Fibroblast of lung (primary cell): Measurements from ENCODE around the gene SANBR.

Experiments
- EZH2 ChIP-seq: IDR thresholded peaks from 2 replicates; pipeline ENCODE4 v1.5.1; 2012; ENCODE audit warnings: low read length, control low read depth, mild to moderate bottlenecking; ENCODE audit errors: missing control alignments
- TF ChIP-seq, protein P1 (sequence below), 2 donors: IDR thresholded peaks in 1 of 2; conservative IDR thresholded peaks in 1 of 2; 1 replicate in 1 of 2; 2 replicates in 1 of 2; pipeline ENCODE4 v1.5.1; 2011 to 2012; ENCODE audit warnings: low read length in 2 of 2, control low read depth in 1 of 2, inconsistent platforms in 1 of 2, low read depth in 1 of 2, mild to moderate bottlenecking in 1 of 2

DNA sequence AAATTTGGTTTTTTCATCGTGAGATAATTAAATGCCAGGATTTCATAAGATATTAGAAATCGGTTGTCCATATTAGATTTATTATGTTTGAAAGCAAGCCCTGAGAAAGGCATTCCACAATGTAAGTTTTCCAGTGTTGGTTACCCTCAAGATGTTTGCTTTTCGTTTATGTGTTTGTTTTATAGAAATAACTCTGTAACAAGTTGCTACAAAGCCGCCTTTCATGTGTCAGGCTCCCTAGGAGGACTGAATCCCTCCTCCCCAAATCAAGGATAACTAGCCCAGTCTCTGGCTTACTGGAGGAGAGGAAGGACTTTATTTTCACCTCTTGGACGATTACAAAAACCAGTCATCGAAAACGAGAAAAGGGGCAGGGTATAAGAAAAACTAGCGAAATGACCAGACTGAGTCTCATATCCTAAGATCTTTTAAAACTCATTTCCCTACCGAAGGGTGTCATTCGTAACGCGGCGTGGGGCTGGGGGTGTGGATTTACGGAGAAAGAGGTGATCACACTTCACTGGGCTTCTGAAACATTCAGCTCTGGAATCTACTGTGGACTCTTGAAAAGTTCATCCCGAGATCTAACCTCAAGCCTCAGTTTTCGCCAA lies 49.2 kb upstream of the SANBR start:
- TF ChIP-seq, protein P1, sequence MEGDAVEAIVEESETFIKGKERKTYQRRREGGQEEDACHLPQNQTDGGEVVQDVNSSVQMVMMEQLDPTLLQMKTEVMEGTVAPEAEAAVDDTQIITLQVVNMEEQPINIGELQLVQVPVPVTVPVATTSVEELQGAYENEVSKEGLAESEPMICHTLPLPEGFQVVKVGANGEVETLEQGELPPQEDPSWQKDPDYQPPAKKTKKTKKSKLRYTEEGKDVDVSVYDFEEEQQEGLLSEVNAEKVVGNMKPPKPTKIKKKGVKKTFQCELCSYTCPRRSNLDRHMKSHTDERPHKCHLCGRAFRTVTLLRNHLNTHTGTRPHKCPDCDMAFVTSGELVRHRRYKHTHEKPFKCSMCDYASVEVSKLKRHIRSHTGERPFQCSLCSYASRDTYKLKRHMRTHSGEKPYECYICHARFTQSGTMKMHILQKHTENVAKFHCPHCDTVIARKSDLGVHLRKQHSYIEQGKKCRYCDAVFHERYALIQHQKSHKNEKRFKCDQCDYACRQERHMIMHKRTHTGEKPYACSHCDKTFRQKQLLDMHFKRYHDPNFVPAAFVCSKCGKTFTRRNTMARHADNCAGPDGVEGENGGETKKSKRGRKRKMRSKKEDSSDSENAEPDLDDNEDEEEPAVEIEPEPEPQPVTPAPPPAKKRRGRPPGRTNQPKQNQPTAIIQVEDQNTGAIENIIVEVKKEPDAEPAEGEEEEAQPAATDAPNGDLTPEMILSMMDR (conservative IDR thresholded peaks at IDR 0.05 in 1 of 2, IDR thresholded peaks at IDR 0.05 in 1 of 2; ENCODE audit: low read depth in 1 of 2, low read length in 2 of 2): no peak
- no peak for TF ChIP-seq EZH2
